Measurements from ENCODE around the gene DCP1A.
"Not testable (repeated sequence)": the region's sequence is repeated elsewhere in the genome, so short reads cannot be mapped to it uniquely, and the experiment has no call there.

The DCP1A gene

GRCh38 chr3:53347261-53348064 lies at the start of gene DCP1A:
DCP1A (minus strand) TSS chr3:53347543; CDS start chr3:53347517, 26 bp downstream.
- peak; percentile 94 to 96 for DNase-seq

DNA sequence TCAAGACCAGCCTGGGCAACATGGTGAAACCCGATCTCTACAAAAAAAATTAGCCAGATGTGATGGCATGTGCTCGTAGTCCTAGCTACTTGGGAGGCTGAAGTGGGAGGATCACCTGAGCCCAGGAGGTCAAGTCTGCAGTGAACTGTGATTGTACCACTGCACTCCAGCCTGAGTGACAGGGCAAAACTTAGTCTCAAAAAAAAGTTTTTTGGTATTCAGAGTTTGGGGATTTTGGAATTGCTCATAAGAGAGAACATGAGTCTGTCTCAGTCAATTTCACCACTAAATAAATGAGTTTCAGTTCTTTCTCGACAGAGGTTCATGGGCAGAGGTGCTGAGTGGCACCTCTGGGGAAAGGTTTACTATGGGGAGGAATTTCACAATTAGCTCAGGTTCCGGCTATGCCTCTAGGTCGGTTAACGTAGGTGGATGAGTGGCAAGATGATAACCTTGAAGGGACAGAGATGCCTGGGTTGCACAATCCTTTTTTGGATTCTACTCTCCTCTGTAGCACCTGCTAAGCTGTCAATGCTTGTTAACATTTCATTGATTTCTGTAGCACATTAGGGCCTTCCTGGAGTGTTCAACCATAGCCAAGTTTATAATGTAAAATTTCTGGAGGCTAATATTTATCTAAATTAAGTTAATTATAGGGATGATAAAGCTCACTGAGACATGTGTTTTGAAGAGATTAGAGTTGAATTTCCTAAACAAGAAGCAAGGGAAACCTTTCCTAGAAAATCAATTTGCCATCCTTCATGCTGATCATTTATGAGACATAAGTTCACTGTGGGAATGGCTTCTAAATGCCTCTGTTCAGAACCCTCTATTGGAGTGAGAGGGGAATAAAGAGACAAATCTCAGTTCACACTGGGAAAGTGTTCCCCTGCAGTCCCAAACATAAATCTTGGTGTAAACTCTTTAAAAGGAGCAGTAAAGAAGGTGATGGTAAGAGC lies 37.4 kb upstream of the DCP1A start:
- no peak for DNase-seq

- DNase-seq, result no peak
Measured at GRCh38 chr3:53382106-53382505, 34.8 kb upstream of the DCP1A start.

DNA sequence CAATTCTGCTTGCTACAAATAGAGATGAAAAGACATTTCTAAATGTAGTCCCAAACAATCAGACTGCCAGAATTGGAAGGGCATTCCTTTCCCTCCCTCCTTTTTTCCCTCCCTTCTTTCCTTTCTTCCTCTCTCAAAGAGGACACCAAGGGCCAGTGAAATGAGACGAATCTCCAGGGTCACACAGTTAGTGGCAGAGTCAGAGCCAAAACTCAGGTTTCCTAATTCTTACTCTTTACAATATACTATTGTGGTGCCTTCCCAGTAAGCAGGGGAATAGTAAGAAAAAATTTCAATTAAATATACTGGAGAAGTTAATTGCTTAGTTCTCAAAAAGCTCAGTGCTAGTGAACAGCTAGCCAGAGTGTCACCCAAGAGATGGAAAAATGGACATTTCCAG lies 33.0 kb upstream of the DCP1A start:
- no peak for DNase-seq

- no peak for DNase-seq
Measured at GRCh38 chr3:53379898-53380297, 32.6 kb upstream of the DCP1A start.

- DNase-seq, result no peak
Measured at GRCh38 chr3:53377794-53378193, 30.5 kb upstream of the DCP1A start.

GRCh38 chr3:53376679-53377078 lies 29.3 kb upstream of the DCP1A start:
- no peak for DNase-seq

- DNase-seq, result peak; percentile 58 to 72
Measured at GRCh38 chr3:53375019-53375418, 27.7 kb upstream of the DCP1A start.

DNA sequence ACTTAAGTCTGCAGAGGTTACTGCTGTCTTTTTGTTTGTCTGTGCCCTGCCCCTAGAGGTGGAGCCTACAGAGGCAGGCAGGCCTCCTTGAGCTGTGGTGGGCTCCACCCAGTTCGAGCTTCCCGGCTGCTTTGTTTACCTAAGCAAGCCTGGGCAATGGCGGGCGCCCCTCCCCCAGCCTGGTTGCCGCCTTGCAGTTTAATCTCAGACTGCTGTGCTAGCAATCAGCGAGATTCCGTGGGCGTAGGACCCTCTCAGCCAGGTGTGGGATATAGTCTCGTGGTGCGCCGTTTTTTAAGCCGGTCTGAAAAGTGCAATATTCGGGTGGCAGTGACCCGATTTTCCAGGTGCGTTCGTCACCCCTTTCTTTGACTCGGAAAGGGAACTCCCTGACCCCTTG lies 23.4 kb upstream of the DCP1A start:
- DNase-seq, result not testable (repeated sequence)

DNA sequence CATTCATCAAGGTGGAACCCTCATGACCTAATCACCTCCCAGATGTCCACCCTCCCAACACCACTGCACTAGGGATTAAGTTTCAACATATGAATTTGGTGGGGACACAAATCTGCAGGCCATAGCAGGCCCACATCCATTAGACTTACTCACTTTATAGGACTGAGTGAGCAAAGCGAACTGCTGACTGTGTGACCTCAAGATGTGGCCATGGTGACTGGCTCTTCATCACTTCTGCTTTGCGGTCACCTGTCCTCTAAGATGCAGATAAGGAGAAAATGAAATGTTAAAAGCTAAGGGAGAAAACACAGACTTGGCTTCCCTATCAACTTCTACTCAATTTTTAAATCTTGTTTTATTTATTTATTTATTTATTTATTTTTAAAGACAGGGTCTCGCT lies 14.5 kb upstream of the DCP1A start:
- no peak for DNase-seq

- DNase-seq, result no peak
Measured at GRCh38 chr3:53357458-53357857, 10.1 kb upstream of the DCP1A start.

DNA sequence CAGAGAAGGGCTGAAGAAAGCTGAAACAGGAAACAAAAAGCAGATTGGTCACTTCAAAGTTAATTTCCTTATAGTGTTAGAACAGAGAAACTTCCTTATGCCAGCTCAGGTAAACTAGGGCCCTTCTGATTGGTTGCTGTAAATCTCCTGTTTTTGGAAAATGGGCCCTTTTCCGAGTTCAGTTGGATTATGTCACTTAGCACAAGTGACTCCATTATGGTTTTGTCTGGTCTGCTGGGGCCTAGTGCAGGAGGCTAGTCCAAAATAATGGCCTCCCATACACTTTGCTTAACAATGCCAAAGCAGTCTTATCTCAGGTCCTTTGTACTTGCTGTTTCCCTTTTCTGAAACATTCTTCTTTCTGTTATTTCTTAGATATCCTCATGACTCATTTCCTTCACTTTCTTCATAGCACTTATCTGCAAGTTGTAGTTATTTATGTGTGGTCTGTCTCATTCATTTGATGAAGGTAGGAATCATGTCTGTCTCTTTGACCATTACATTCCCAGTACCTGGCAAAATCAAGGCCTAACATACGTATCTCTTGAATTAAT lies 7.7 kb upstream of the DCP1A start:
- DNase-seq, result no peak

DNA sequence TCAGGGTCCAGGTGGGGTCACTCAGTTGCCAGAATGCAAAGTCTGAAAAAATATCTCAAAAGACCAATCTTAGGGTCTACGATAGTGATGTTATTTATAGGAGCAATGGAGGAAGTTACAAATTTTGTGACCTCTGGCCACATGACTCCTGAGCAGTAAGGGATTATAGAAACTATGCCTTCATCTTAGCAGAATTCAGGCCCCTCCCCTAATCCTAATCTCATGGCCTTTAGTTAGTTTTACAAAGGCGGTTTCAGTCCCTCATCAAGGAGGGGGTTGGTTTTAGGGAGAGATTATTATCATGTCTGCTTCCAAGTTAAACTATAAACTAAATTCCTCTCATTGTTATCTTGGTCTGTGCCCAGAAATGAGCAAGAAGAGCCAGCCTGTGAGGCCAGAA lies 5.9 kb upstream of the DCP1A start:
- no peak for DNase-seq

- DNase-seq, result no peak
Measured at GRCh38 chr3:53350652-53351051, 3.3 kb upstream of the DCP1A start.

- DNase-seq, result not testable (repeated sequence)
Measured at GRCh38 chr3:53348118-53348517, 775 bp upstream of the DCP1A start.

DNA sequence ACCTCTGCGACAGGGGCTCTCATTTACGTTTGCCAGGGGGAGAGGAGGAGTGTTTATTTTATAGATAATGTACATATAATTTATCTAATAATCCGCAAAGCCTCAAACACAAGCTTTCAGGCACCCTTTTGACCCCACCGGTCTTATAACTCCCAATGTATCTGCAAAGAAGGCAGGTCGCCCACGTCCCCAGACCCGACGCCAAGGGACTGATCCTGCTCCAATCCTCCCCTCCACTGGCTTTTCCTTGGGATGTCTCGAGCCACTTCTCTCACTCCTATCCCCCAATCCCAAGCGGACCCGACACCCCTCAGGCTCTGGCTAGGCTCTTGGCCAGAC lies 452 bp downstream of the DCP1A start:
- DNase-seq, result no peak

- DNase-seq, result no peak
Measured at GRCh38 chr3:53346514-53346913, 829 bp downstream of the DCP1A start.

DNA sequence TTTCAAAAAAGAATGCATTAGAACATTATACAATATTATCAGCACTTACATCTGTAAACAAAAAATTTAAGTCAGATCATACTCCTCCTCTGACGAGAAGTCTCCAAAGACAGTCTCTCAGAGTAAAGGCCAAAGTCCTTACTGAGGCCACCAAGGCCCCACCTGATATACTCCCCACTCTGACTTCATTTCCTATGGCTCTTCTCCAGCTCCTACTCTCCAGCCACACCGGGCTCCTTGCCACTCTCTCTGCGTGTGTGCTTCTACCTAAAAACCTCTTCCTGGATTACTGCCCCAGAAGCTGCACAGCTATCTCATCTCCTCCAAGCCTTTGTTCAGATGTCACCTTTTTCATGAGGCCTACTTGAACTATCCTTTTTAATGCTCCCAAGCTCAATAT lies 5.0 kb downstream of the DCP1A start:
- DNase-seq, result no peak

DNA sequence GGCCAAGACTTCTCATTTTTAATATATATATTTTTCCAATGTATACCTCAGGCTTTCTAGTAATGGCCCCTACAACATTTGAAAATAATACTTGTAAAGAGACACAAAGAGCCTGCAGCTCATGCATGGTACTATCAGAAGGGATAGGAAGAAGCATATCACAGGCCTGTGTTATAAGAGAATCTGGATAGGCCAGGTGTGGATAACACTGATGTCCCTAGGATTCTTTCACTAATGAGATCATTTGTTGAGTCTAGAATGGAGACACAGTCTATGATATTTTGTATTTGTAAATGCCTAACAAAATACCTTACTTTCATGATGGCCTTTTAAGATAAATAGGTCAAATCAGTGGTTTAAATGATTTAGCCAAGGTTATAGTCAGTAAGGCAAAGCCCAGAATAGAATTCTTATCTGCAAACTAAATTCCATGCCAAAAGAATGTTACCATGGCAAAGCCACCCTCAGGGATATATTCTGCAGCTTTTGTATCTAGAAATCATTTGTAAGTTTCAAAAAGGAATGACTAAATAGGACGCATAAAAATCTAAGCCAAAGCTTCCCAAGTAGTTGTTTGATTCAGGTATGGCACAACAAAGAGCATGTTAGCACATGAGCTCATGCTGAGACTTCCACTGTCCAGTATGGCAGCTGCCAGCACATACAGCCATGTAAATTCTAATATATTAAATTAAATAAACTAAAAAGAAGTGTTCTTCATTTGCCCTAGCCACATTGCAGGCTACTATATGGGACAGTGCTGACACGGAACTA lies 10.0 kb downstream of the DCP1A start:
- DNase-seq, result no peak

DNA sequence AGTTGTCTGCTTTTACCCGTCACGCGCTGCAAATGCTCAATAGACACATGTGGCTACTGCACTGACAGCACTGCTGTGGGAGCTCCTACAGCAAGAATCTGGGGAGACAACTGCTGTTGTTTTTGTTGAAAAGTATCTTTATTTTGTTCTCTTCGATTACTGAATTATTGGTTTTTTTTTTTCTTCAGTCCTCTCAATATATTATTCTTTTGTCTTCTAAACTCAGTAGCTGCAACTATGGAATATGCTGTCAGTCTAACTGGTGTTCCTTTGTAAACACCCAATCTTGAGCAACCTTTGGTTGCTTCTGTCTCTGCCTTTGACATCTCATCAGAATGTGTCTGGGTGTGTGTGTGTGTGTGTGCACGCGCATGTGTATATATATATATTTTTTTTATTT lies 12.6 kb downstream of the DCP1A start:
- DNase-seq, result no peak

DNA sequence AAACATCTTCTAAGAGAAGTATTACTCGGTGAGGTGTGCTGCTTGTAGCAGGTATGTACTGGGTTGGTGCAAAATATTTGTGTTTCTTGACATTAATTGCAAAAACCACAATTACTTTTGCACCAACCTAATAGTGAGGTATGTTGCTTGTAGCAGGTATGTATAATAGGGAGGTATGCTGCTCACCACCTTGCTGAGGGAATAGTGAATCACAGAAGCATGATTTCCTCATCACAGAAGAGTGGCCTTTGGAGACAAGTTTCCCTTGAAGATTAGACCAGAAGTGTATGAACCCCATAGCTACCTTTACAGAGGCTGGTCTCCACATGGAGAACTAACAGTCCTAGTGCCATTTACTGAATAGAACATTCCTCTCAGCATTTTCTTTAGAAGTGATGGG lies 15.5 kb downstream of the DCP1A start:
- DNase-seq, result no peak

DNA sequence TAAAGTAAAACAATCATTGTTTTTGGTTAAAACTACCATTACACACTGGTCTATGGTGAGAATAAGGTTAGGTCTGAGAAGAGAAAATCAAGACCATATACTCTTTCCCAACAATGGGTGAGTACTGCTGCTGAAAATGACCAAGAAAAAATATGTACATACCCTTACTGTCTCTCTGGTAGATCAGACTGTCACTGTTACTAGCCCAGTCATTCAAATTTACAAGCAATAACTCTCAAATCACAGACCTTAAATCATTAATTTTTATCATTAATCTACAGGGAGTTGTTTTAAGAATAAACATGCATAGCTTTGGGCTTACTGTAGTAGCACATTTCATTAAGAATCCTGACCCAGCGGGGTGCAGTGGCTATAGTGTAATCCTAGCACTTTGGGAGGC lies 17.4 kb downstream of the DCP1A start:
- DNase-seq, result no peak

DNA sequence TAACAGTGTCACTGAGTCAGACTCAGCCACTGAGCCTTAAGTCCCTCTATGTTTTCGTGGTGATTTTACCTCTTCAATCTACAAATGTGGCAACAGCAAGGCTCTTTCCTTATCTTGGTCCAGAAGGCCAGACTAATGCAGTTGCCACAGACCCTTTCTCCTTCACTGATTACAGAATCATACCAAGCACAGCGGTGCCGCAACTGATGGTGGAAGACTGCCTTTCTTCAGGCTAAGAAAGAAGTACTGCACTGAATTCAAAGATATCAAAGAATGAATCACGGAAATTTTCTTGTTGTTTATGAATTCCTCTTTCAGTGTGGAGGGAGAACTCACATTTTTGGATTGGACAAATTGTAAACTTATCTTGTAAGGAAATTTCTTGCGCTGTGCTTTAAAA lies 18.6 kb downstream of the DCP1A start:
- DNase-seq, result no peak

Data from stimulated activated CD4-positive, alpha-beta T cell treated with anti-CD3 and anti-CD28 coated beads, Interleukin-2, amount 100 ng/mL, for 48 hours (primary cell).